HCT116 (cell line): ENCODE data around the gene CDKN1C. TPM values are rescaled to one million over a fixed set of nuclear protein-coding genes. Genes with fewer than 3 reads are reported as not detected.

Source experiments
- ATAC-seq: fragments of 200-7000 bp; cut with Tn5 transposase; 2 replicates; pipeline ENCODE4 v1.9.1; 2020; ENCODE audit warnings: mild to moderate bottlenecking, moderate library complexity
- BruUV-seq: library from RNA; stranded (reverse); fragments of 400-500 nt; replicated peaks from 2 replicates; lab custom pipeline; 2021; lab: Mats Ljungman, UMichigan
- CTCF ChIA-PET: fragments of 300-600 bp; sonication (Branson Sonifier 250); formaldehyde crosslinking; loops from one replicate; lab custom pipeline; 2021; ENCODE audit warnings: antibody characterized with exemption; lab: Charles Lee
- POLR2A ChIA-PET: fragments of 300-600, 350-600 bp; sonication (Branson Sonifier 250); formaldehyde crosslinking; loops from one replicate; lab custom pipeline; 2021; ENCODE audit warnings: antibody characterized with exemption; lab: Charles Lee
- RAD21 ChIA-PET, 2 experiments: fragments of 300-600 bp; sonication (Branson Sonifier 250); formaldehyde crosslinking; loops; one replicate each; lab custom pipeline; 2023; ENCODE audit warnings: low total read pairs in 2 of 2; ENCODE audit not compliant: uncharacterized antibody in 2 of 2, unreplicated experiment in 2 of 2, low non-redundant PET in 1 of 2; lab: Charles Lee
- DNase-seq: peaks from one replicate; pipeline ENCODE4 v3.0.0-alpha.2; 2010; ENCODE audit warnings: low read depth, low spot score
- H2AFZ ChIP-seq: fragments of 200-600 bp; shearing (Covaris generic), sonication (generic); 2 replicates; pipeline ENCODE4 v1.6.1; 2017; ENCODE audit warnings: low read depth, mixed run types, mixed read lengths, antibody characterized with exemption, low read length; ENCODE audit not compliant: poor library complexity, severe bottlenecking
- H3K27ac ChIP-seq: 2 replicates; pipeline ENCODE4 v1.5.1; 2012; ENCODE audit warnings: low read depth, low read length
- H3K27me3 ChIP-seq: fragments of 200-600 bp; sonication (generic); 2 replicates; pipeline ENCODE4 v1.6.1; 2016; ENCODE audit warnings: mixed run types, low read length, mixed read lengths; ENCODE audit not compliant: insufficient read depth
- H3K36me3 ChIP-seq, 2 experiments: fragments of 200-500 bp in 1 of 2; fragments of 200-600 bp in 1 of 2; sonication (Bioruptor generic) in 1 of 2; sonication (generic) in 1 of 2; 2 replicates each; pipeline versions ENCODE4 v1.5.1 to v1.6.1; 2014 to 2016; ENCODE audit warnings: low read length in 2 of 2, inconsistent platforms in 1 of 2, mixed read lengths in 1 of 2, mixed run types in 1 of 2; ENCODE audit not compliant: insufficient read depth in 2 of 2, control insufficient read depth in 1 of 2
- H3K4me1 ChIP-seq, 2 experiments: fragments of 200-600 bp in 1 of 2; sonication (generic) in 1 of 2; 2 replicates each; pipeline versions ENCODE4 v1.5.1 to v1.6.1; 2012 to 2017; ENCODE audit warnings: low read length in 2 of 2, inconsistent platforms in 1 of 2, mild to moderate bottlenecking in 1 of 2, mixed read lengths in 1 of 2, mixed run types in 1 of 2, moderate library complexity in 1 of 2; ENCODE audit not compliant: insufficient read depth in 2 of 2, control insufficient read depth in 1 of 2
- H3K4me2 ChIP-seq: fragments of 200-600 bp; sonication (generic); 2 replicates; pipeline ENCODE4 v1.6.1; 2017; ENCODE audit warnings: mixed run types, low read length, mixed read lengths
- H3K4me3 ChIP-seq, 2 experiments: fragments of 200-600 bp in 1 of 2; sonication (generic) in 1 of 2; replicated peaks in 1 of 2; 2 replicates each; pipeline ENCODE4 v1.5.1; 2011 to 2016; ENCODE audit warnings: low read length in 2 of 2, control low read depth in 1 of 2, low read depth in 1 of 2, mild to moderate bottlenecking in 1 of 2, mixed read lengths in 1 of 2, mixed run types in 1 of 2
- H3K79me2 ChIP-seq: fragments of 200-600 bp; sonication (generic); 2 replicates; pipeline ENCODE4 v1.6.1; 2017; ENCODE audit warnings: mild to moderate bottlenecking, mixed run types, low read length, moderate library complexity, mixed read lengths; ENCODE audit not compliant: insufficient read depth
- H3K9ac ChIP-seq: fragments of 200-600 bp; sonication (generic); 2 replicates; pipeline ENCODE4 v1.6.1; 2016; ENCODE audit warnings: low read length, mixed read lengths
- H3K9me2 ChIP-seq: fragments of 200-600 bp; sonication (generic), shearing (Covaris generic); 2 replicates; pipeline ENCODE4 v1.6.1; 2017; ENCODE audit warnings: mixed run types, mild to moderate bottlenecking, moderate library complexity; ENCODE audit not compliant: insufficient read depth
- H3K9me3 ChIP-seq, 2 experiments: fragments of 200-500 bp in 1 of 2; fragments of 200-600 bp in 1 of 2; sonication (Bioruptor generic) in 1 of 2; sonication (generic) in 1 of 2; 2 replicates each; pipeline ENCODE4 v1.6.1; 2014 to 2017; ENCODE audit warnings: low read length in 2 of 2, mixed read lengths in 2 of 2, inconsistent platforms in 1 of 2, low read depth in 1 of 2, mild to moderate bottlenecking in 1 of 2, mixed run types in 1 of 2, moderate library complexity in 1 of 2; ENCODE audit not compliant: control insufficient read depth in 1 of 2, insufficient read depth in 1 of 2
- H4K20me1 ChIP-seq: fragments of 200-600 bp; sonication (generic), shearing (Covaris generic); 2 replicates; pipeline ENCODE4 v1.6.1; 2017; ENCODE audit warnings: mixed run types, mild to moderate bottlenecking, moderate library complexity; ENCODE audit not compliant: insufficient read depth
- CBX3 ChIP-seq: IDR thresholded peaks from 2 replicates; pipeline ENCODE4 v1.6.1; 2012; ENCODE audit warnings: low read depth
- CTCF ChIP-seq, 3 experiments: fragments of 200-600 bp in 1 of 3; sonication (generic) in 1 of 3; IDR thresholded peaks in 2 of 3; conservative IDR thresholded peaks in 1 of 3; 2 replicates each; pipeline ENCODE4 v1.5.1; 2012 to 2017; ENCODE audit warnings: low read depth in 2 of 3, low read length in 2 of 3, antibody characterized with exemption in 1 of 3, borderline replicate concordance in 1 of 3, control low read depth in 1 of 3, mild to moderate bottlenecking in 1 of 3, mixed read lengths in 1 of 3, mixed run types in 1 of 3, moderate library complexity in 1 of 3; ENCODE audit not compliant: insufficient read depth in 1 of 3
- EGR1 ChIP-seq: IDR thresholded peaks from 2 replicates; pipeline ENCODE4 v1.6.1; 2012; ENCODE audit warnings: low read depth
- ELF1 ChIP-seq: IDR thresholded peaks from 2 replicates; pipeline ENCODE4 v1.6.1; 2012; ENCODE audit warnings: low read depth, borderline replicate concordance
- FOSL1 ChIP-seq: IDR thresholded peaks from 2 replicates; pipeline ENCODE4 v1.6.1; 2012; ENCODE audit warnings: low read depth
- JUND ChIP-seq: IDR thresholded peaks from 2 replicates; pipeline ENCODE4 v1.6.1; 2012
- MAX ChIP-seq: IDR thresholded peaks from 2 replicates; pipeline ENCODE4 v1.6.1; 2012
- POLR2A ChIP-seq: IDR thresholded peaks from 2 replicates; pipeline ENCODE4 v1.7.0; 2011; ENCODE audit warnings: borderline replicate concordance; ENCODE audit not compliant: insufficient read depth, insufficient read length; ENCODE audit errors: extremely low read depth
- RAD21 ChIP-seq: IDR thresholded peaks from 2 replicates; pipeline ENCODE4 v1.6.1; 2012; ENCODE audit warnings: low read depth, mild to moderate bottlenecking
- SRF ChIP-seq: IDR thresholded peaks from 2 replicates; pipeline ENCODE4 v1.6.1; 2012; ENCODE audit warnings: low read depth
- TCF7L2 ChIP-seq: IDR thresholded peaks from 2 replicates; pipeline ENCODE4 v1.7.0; 2011; ENCODE audit warnings: borderline replicate concordance, inconsistent platforms; ENCODE audit not compliant: insufficient read depth, insufficient read length; ENCODE audit errors: extremely low read depth
- ZNF274 ChIP-seq: fragments of 200-500 bp; sonication (Bioruptor generic); IDR thresholded peaks from 2 replicates; pipeline ENCODE4 v1.6.1; 2014; ENCODE audit warnings: mild to moderate bottlenecking, low read depth, low read length, inconsistent platforms
- intact Hi-C: fragments of 100-400 bp; cut with micrococcal nuclease; formaldehyde crosslinking; loops from 2 replicates; pipeline ENCODE4 v1.10.0; 2022
- total RNA-seq: library from RNA; stranded (reverse); gene quantifications from one replicate; pipeline ENCODE4 v1.2.1, GENCODE V29; 2021; ENCODE audit not compliant: unreplicated experiment
- TF ChIP-seq, protein P1 (sequence below): IDR thresholded peaks from 2 replicates; pipeline ENCODE4 v1.6.1; 2012

CDKN1C gene
- total RNA-seq, 1 experiment from 2014 or later = 24.0 TPM

DNA sequence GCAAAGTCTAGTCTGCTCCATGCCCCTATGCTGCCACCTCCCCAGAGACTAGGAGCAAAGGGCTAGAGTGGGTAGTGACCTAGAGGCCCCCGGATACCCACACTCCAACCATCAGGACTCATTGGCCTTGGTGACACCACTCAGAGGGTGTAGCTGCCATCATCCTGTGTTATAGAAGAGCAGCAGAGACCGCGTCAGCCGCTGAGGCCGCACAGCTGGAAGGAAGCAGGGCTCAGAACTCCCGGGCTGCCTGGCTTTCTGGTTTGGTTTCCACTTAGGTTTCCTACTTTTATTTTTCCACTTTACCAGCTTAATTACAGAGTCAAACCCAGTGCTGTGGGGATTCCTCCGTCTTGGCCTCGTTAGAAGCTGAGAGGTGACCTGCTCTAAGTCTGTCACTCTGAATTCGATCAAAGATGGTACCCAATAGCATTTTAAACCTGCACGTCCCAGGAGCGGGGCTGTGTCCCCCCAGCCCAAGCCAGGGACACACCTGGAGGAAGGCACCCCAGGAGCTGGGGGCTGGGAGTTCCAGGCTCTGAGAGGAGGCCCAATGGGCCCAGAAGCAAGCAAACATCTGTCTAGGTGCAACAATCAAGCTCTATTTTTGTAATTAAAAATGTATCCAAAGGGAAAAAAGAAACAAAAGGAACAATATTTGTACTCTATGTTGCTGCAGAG, 2.1 kb upstream of the CDKN1C start:
- Histone ChIP-seq H3K4me2 (no peak overlapping the region), H4K20me1 (no peaks in the 10 kb centered on the region), H3K79me2 (no peaks in the 10 kb centered on the region), H3K4me3 (no peak overlapping the region), H3K27me3 (no peaks in the 10 kb centered on the region), H3K9me2 (no peaks in the 10 kb centered on the region), H3K4me1 (peaks cover 26 to 57% of the 10 kb centered on the region in 2 experiments), H3K9me3 (no peaks in the 10 kb centered on the region), H3K36me3 (no peaks in the 10 kb centered on the region), H3K9ac (no peak overlapping the region), H2AFZ (no peak overlapping the region), H3K27ac (0 out of 2 replicates have a peak overlapping the region, but pooled peaks have one; percentile 10)
- DNase-seq = no peak
- RAD21 ChIA-PET = interaction anchor here (0.6 to 6.4 kb wide), 5 partner anchors 8 to 423 kb away, joined by 3 to 85 read pairs (median 5); no protein-coding TSS in a partner anchor
- POLR2A ChIA-PET = interaction anchor here (3.0 kb wide), 1 partner anchor 354 kb away, joined by 20 read pairs; no protein-coding TSS in a partner anchor
- no peak for ATAC-seq
- TF ChIP-seq TCF7L2 (no peak), CBX3 (no peak), POLR2A (no peak), ELF1 (no peak), MAX (no peak), ZNF274 (no peak), RAD21 (no peak), SRF (no peak), CTCF (IDR thresholded peaks at IDR 0.05 in 2 of 3, conservative IDR thresholded peaks at IDR 0.05 in 1 of 3; ENCODE audit: borderline replicate concordance in 1 of 3, insufficient read depth in 1 of 3, low read depth in 2 of 3, low read length in 2 of 3) (no peak), EGR1 (no peak), FOSL1 (no peak), JUND (no peak)
- TF ChIP-seq, protein P1, sequence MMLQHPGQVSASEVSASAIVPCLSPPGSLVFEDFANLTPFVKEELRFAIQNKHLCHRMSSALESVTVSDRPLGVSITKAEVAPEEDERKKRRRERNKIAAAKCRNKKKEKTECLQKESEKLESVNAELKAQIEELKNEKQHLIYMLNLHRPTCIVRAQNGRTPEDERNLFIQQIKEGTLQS = no peak
- CTCF ChIA-PET = interaction anchor here (1.2 to 13.7 kb wide), 4 partner anchors 10 to 355 kb away, joined by 3 to 337 read pairs (median 4); partner anchors contain the start of gene PHLDA2
- BruUV-seq = no TSS peak
- intact Hi-C loops = loop anchor here (1.0 to 2.0 kb wide), 3 partner anchors 195 to 459 kb away; no protein-coding TSS in a partner anchor
